ENCODE results near the gene NELFCD. TPM values are rescaled to one million over a fixed set of nuclear protein-coding genes. Genes with fewer than 3 reads are reported as not detected.
"Not testable (repeated sequence)": the region's sequence is repeated elsewhere in the genome, so short reads cannot be mapped to it uniquely, and the experiment has no call there.

Gene NELFCD
- total and polyA plus RNA-seq, 4 donors, result 31.5 to 93.9 (median 42.4) TPM

- Histone ChIP-seq H3K9me3 (ENCODE audit: control insufficient read depth in 4 of 4, insufficient read depth in 3 of 4, low read length in 3 of 4) (no peaks in the 10 kb centered on the region), H3K27me3 (ENCODE audit: control insufficient read depth in 3 of 3, insufficient read depth in 3 of 3, low read length in 2 of 3) (no peaks in the 10 kb centered on the region), H3K27ac (ENCODE audit: low read depth in 1 of 2, low read length in 1 of 2) (no peak overlapping the region), H3K4me3 (no peak overlapping the region), H3K9ac (ENCODE audit: insufficient read depth in 1 of 2, low read length in 2 of 2) (no peak overlapping the region), H3K36me3 (ENCODE audit: control insufficient read depth in 4 of 4, insufficient read depth in 4 of 4, low read length in 4 of 4) (peaks cover 14 to 22% (median 16%) of the 10 kb centered on the region in 4 donors), H3K4me1 (ENCODE audit: control insufficient read depth in 5 of 5, insufficient read depth in 5 of 5, low read length in 5 of 5) (peaks cover 0 to 14% (median 8%) of the 10 kb centered on the region in 5 donors)
- ATAC-seq (ENCODE audit: insufficient read depth, low FRiP score) (no peak), DNase-seq (no peak)
- no peak for TF ChIP-seq CTCF (IDR thresholded peaks at IDR 0.05; ENCODE audit: control extremely low read depth, extremely low read depth)
- 96% methylated on average over 12 of the region's 12 CpGs for WGBS, 2 donors
Measured at GRCh38 chr20:59037386-59037785, 56.3 kb downstream of the NELFCD start.

GRCh38 chr20:59039233-59039632 is 58.2 kb downstream of the NELFCD start:
- no peak for TF ChIP-seq CTCF (IDR thresholded peaks at IDR 0.05; ENCODE audit: control extremely low read depth, extremely low read depth)
- no peak for ATAC-seq (ENCODE audit: insufficient read depth, low FRiP score)
- Histone ChIP-seq H3K9me3 (ENCODE audit: control insufficient read depth in 4 of 4, insufficient read depth in 3 of 4, low read length in 3 of 4) (no peaks in the 10 kb centered on the region), H3K4me3 (no peak overlapping the region), H3K27me3 (ENCODE audit: control insufficient read depth in 3 of 3, insufficient read depth in 3 of 3, low read length in 2 of 3) (no peaks in the 10 kb centered on the region), H3K4me1 (ENCODE audit: control insufficient read depth in 5 of 5, insufficient read depth in 5 of 5, low read length in 5 of 5) (peaks cover 0 to 14% (median 11%) of the 10 kb centered on the region in 5 donors), H3K27ac (ENCODE audit: low read depth in 1 of 2, low read length in 1 of 2) (no peak overlapping the region), H3K36me3 (ENCODE audit: control insufficient read depth in 4 of 4, insufficient read depth in 4 of 4, low read length in 4 of 4) (peaks cover 14 to 22% (median 15%) of the 10 kb centered on the region in 4 donors), H3K9ac (ENCODE audit: insufficient read depth in 1 of 2, low read length in 2 of 2) (no peak overlapping the region)
- DNase-seq, result no peak
- 72 to 85% methylated on average over 1 of the region's 1 CpG for WGBS, 2 donors

GRCh38 chr20:59040667-59041066 is 59.6 kb downstream of the NELFCD start:
- no peak for ATAC-seq (ENCODE audit: insufficient read depth, low FRiP score)
- Histone ChIP-seq H3K4me3 (no peak overlapping the region), H3K36me3 (ENCODE audit: control insufficient read depth in 4 of 4, insufficient read depth in 4 of 4, low read length in 4 of 4) (peaks cover 10 to 15% (median 11%) of the 10 kb centered on the region in 4 donors), H3K9ac (ENCODE audit: insufficient read depth in 1 of 2, low read length in 2 of 2) (no peak overlapping the region), H3K4me1 (ENCODE audit: control insufficient read depth in 5 of 5, insufficient read depth in 5 of 5, low read length in 5 of 5) (peaks cover 0 to 14% (median 11%) of the 10 kb centered on the region in 5 donors), H3K27me3 (ENCODE audit: control insufficient read depth in 3 of 3, insufficient read depth in 3 of 3, low read length in 2 of 3) (no peaks in the 10 kb centered on the region), H3K27ac (ENCODE audit: low read depth in 1 of 2, low read length in 1 of 2) (no peak overlapping the region), H3K9me3 (ENCODE audit: control insufficient read depth in 4 of 4, insufficient read depth in 3 of 4, low read length in 3 of 4) (no peaks in the 10 kb centered on the region)
- TF ChIP-seq CTCF (IDR thresholded peaks at IDR 0.05; ENCODE audit: control extremely low read depth, extremely low read depth), result no peak
- 86 to 94% methylated on average over 5 of the region's 5 CpGs for WGBS, 2 donors
- no peak for DNase-seq

- H3K9ac ChIP-seq (ENCODE audit: insufficient read depth in 1 of 2, low read length in 2 of 2); ATAC-seq (ENCODE audit: insufficient read depth, low FRiP score); DNase-seq; H3K27ac ChIP-seq (ENCODE audit: low read depth in 1 of 2, low read length in 1 of 2); H3K4me3 ChIP-seq; H3K27me3 ChIP-seq (ENCODE audit: control insufficient read depth in 3 of 3, insufficient read depth in 3 of 3, low read length in 2 of 3); H3K9me3 ChIP-seq (ENCODE audit: control insufficient read depth in 4 of 4, insufficient read depth in 3 of 4, low read length in 3 of 4); H3K36me3 ChIP-seq (ENCODE audit: control insufficient read depth in 4 of 4, insufficient read depth in 4 of 4, low read length in 4 of 4): not testable (repeated sequence)
- peaks cover 0 to 14% (median 11%) of the 10 kb centered on the region in 5 donors for H3K4me1 ChIP-seq (ENCODE audit: control insufficient read depth in 5 of 5, insufficient read depth in 5 of 5, low read length in 5 of 5)
- 93 to 98% methylated on average over 16 of the region's 16 CpGs for WGBS, 2 donors
Measured at GRCh38 chr20:59041487-59041886, 60.4 kb downstream of the NELFCD start.

Measured in lung (tissue), 12 donors.